SK-N-SH (cell line): ENCODE results near the gene RIC8B. TPM values are rescaled to one million over a fixed set of nuclear protein-coding genes. Genes with fewer than 3 reads are reported as not detected.

ENCODE experiments used
- CTCF ChIA-PET: fragments of 300-600, 350-600 bp; formaldehyde crosslinking; extraction: SDS; loops from one replicate; lab custom pipeline; 2021; lab: Yijun Ruan, JAX
- POLR2A ChIA-PET: fragments of 350-600 bp; sonication (Branson Sonifier 250); formaldehyde crosslinking; extraction: SDS; loops from one replicate; lab custom pipeline; 2020; ENCODE audit warnings: antibody characterized with exemption, inconsistent platforms; lab: Yijun Ruan, JAX
- DNase-seq: peaks from one replicate; pipeline ENCODE4 v3.0.0; 2012
- H2AFZ ChIP-seq: fragments of 200-600 bp; sonication (generic); 2 replicates; pipeline ENCODE4 v1.8.1; 2016; ENCODE audit warnings: antibody characterized with exemption, mild to moderate bottlenecking, low read depth
- H3F3A ChIP-seq: fragments of 200-600 bp; sonication (generic); replicated peaks from 2 replicates; pipeline ENCODE3; 2016; ENCODE audit warnings: antibody characterized with exemption, mild to moderate bottlenecking; ENCODE audit not compliant: insufficient read depth
- H3K27ac ChIP-seq, 2 experiments: fragments of 200-500 bp in 1 of 2; fragments of 200-600 bp in 1 of 2; sonication (Bioruptor generic) in 1 of 2; sonication (generic), shearing (Covaris generic) in 1 of 2; 2 replicates each; pipeline versions ENCODE4 v1.5.1 to v1.6.1; 2014 to 2016; ENCODE audit warnings: low read depth in 2 of 2, inconsistent platforms in 1 of 2, low read length in 1 of 2, mild to moderate bottlenecking in 1 of 2, mixed read lengths in 1 of 2
- H3K27me3 ChIP-seq: fragments of 200-600 bp; sonication (generic), shearing (Covaris generic); 2 replicates; pipeline ENCODE4 v1.6.1; 2016; ENCODE audit warnings: mixed run types; ENCODE audit not compliant: insufficient read depth
- H3K36me3 ChIP-seq, 2 experiments: fragments of 200-500 bp in 1 of 2; fragments of 200-600 bp in 1 of 2; sonication (Bioruptor generic) in 1 of 2; sonication (generic) in 1 of 2; replicated peaks in 1 of 2; 2 replicates each; pipeline versions ENCODE3 to v1.5.1; 2014 to 2016; ENCODE audit warnings: low read length in 1 of 2, mild to moderate bottlenecking in 1 of 2; ENCODE audit not compliant: insufficient read depth in 2 of 2, control insufficient read depth in 1 of 2
- H3K4me1 ChIP-seq, 2 experiments: fragments of 200-500 bp in 1 of 2; fragments of 200-600 bp in 1 of 2; sonication (Bioruptor generic) in 1 of 2; sonication (generic), shearing (Covaris generic) in 1 of 2; 2 replicates each; pipeline versions ENCODE4 v1.5.1 to v1.6.1; 2014 to 2016; ENCODE audit warnings: low read depth in 1 of 2, low read length in 1 of 2, mixed run types in 1 of 2; ENCODE audit not compliant: insufficient read depth in 2 of 2, control insufficient read depth in 1 of 2
- H3K4me2 ChIP-seq: fragments of 200-600 bp; sonication (generic), shearing (Covaris generic); 2 replicates; pipeline ENCODE4 v1.6.1; 2017; ENCODE audit warnings: mixed run types
- H3K4me3 ChIP-seq, 2 experiments: fragments of 200-500 bp in 1 of 2; fragments of 200-600 bp in 1 of 2; sonication (Bioruptor generic) in 1 of 2; sonication (generic), shearing (Covaris generic) in 1 of 2; 2 replicates each; pipeline versions ENCODE4 v1.5.1 to v1.8.1; 2014 to 2016; ENCODE audit warnings: low read depth in 2 of 2, inconsistent platforms in 1 of 2, low read length in 1 of 2, mild to moderate bottlenecking in 1 of 2, mixed read lengths in 1 of 2, moderate library complexity in 1 of 2
- H3K79me2 ChIP-seq: fragments of 200-600 bp; sonication (generic); 2 replicates; pipeline ENCODE4 v1.8.1; 2017; ENCODE audit warnings: mild to moderate bottlenecking; ENCODE audit not compliant: insufficient read depth
- H3K9ac ChIP-seq: fragments of 200-600 bp; sonication (generic); 2 replicates; pipeline ENCODE4 v1.6.1; 2017; ENCODE audit warnings: mixed run types
- H3K9me2 ChIP-seq: fragments of 200-600 bp; sonication (generic); 2 replicates; pipeline ENCODE4 v1.6.1; 2017; ENCODE audit warnings: mixed run types
- H3K9me3 ChIP-seq: fragments of 200-600 bp; sonication (generic); 2 replicates; pipeline ENCODE4 v1.6.1; 2017; ENCODE audit warnings: mixed run types, mild to moderate bottlenecking, moderate library complexity
- H4K20me1 ChIP-seq: fragments of 200-600 bp; sonication (generic); 2 replicates; pipeline ENCODE4 v1.6.1; 2017; ENCODE audit warnings: mild to moderate bottlenecking, mixed run types; ENCODE audit not compliant: insufficient read depth
- ELF1 ChIP-seq: IDR thresholded peaks from 2 replicates; pipeline ENCODE4 v1.4.0; 2012
- FOSL2 ChIP-seq: IDR thresholded peaks from 2 replicates; pipeline ENCODE4 v1.4.0; 2012; ENCODE audit warnings: low read depth, mild to moderate bottlenecking, moderate library complexity, borderline replicate concordance
- FOXJ3 ChIP-seq: sonication (generic); formaldehyde crosslinking; IDR thresholded peaks from 2 replicates; pipeline ENCODE4 v1.5.1; 2020; ENCODE audit warnings: mild to moderate bottlenecking, missing genetic modification reagents
- GATA2 ChIP-seq: sonication (generic); formaldehyde crosslinking; IDR thresholded peaks from 2 replicates; pipeline ENCODE4 v1.5.0; 2020; ENCODE audit warnings: mild to moderate bottlenecking, missing genetic modification reagents
- JUND ChIP-seq: IDR thresholded peaks from 2 replicates; pipeline ENCODE4 v1.4.0; 2012
- NFIC ChIP-seq: IDR thresholded peaks from 2 replicates; pipeline ENCODE4 v1.4.0; 2012; ENCODE audit warnings: borderline replicate concordance
- POLR2AphosphoS5 ChIP-seq: IDR thresholded peaks from 2 replicates; pipeline ENCODE4 v1.6.1; 2012; ENCODE audit warnings: low read depth, low read length
- RAD21 ChIP-seq: IDR thresholded peaks from 2 replicates; pipeline ENCODE4 v1.6.1; 2012; ENCODE audit warnings: mild to moderate bottlenecking, low read length
- RCOR1 ChIP-seq: fragments of 150-350 bp; IDR thresholded peaks from 2 replicates; pipeline ENCODE4 v1.6.1; 2017; ENCODE audit warnings: antibody characterized with exemption, low read length
- RFX5 ChIP-seq: IDR thresholded peaks from 2 replicates; pipeline ENCODE4 v1.6.1; 2012; ENCODE audit warnings: mild to moderate bottlenecking, improper control_type of control experiment, low read length
- RXRA ChIP-seq: IDR thresholded peaks from 2 replicates; pipeline ENCODE4 v1.4.0; 2012; ENCODE audit warnings: low read depth, mild to moderate bottlenecking, borderline replicate concordance
- SMC3 ChIP-seq: IDR thresholded peaks from 2 replicates; pipeline ENCODE4 v1.6.1; 2012; ENCODE audit warnings: low read depth, low read length, improper control_type of control experiment
- TAF1 ChIP-seq: IDR thresholded peaks from 2 replicates; pipeline ENCODE4 v1.6.1; 2012; ENCODE audit warnings: low read depth, mild to moderate bottlenecking, low read length, moderate library complexity, borderline replicate concordance
- TCF12 ChIP-seq: IDR thresholded peaks from 2 replicates; pipeline ENCODE4 v1.4.0; 2012
- YY1 ChIP-seq: IDR thresholded peaks from 2 replicates; pipeline ENCODE4 v1.4.0; 2012; ENCODE audit warnings: low read depth, mild to moderate bottlenecking
- WGBS: methylation state at CpG from one replicate; pipeline ENCODE4 v1.1.6; 2017; ENCODE audit warnings: low lambda C conversion rate; 5-methylcytosine and 5-hydroxymethylcytosine counted together
- polyA plus RNA-seq, 3 experiments: library from polyadenylated mRNA; depleted of rRNA; stranded (reverse); fragments of >200 nt; gene quantifications; 2 replicates each; pipeline ENCODE4 v1.2.3, GENCODE V29; 2012
- TF ChIP-seq, protein P1 (sequence below): IDR thresholded peaks from 2 replicates; pipeline ENCODE4; 2012
- TF ChIP-seq, protein P2 (sequence below): IDR thresholded peaks from 2 replicates; pipeline ENCODE4 v1.4.0; 2012; ENCODE audit warnings: low read depth
- TF ChIP-seq, protein P3 (sequence below): IDR thresholded peaks from 2 replicates; pipeline ENCODE4 v1.6.1; 2012; ENCODE audit warnings: mild to moderate bottlenecking, low read depth, low read length, moderate library complexity
- TF ChIP-seq, protein P4 (sequence below): fragments of 150-350 bp; IDR thresholded peaks from 2 replicates; pipeline ENCODE4 v1.6.1; 2017; ENCODE audit warnings: antibody characterized with exemption, low read length, low read depth, borderline replicate concordance

RIC8B gene
- polyA plus RNA-seq, 1 of the 3 experiments (the other 2 are of a cell fraction) = 6.2 TPM

DNA sequence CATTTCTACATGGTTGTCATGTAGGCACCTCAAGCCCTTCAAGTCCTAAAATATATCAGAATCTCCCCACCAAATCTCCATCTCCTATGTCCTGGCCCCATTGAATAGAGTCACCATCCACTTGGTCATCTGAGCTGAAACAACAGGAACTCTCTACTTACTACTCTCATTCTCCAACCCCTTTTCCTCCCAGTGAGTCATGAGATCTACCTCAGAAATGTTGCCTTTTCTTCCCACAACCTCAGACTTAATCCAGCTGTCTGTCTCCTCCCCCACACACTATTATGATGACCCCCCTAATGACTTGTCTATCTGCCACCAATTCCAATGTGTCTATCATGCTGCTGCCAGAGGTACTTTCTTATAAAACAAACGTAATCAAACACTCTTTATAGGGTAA is 108.9 kb downstream of the RIC8B start (continued):
- TF ChIP-seq RXRA = no peak

DNA sequence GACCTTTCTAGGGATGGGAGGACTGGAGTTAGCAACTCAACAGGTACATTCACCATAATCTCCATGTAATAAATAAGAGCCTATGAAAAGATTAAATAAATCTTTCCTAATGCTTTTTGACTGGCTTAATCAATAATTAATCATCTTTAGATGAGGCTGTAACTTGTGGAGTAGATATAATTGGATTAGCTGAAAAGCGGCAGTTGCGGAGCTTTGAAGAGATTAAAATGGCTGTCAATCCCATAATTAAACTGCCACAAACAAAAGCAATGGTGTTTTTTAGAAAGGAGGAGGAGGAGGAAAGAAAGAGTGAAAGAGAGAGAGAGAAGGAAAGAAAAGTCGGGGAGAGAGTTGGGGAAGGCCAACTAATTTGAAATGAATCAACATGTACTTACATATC is 110.5 kb downstream of the RIC8B start:
- H3K79me2 ChIP-seq = no peaks in the 10 kb centered on the region
- no peak overlapping the region for H3K4me3 ChIP-seq
- DNase-seq = no peak
- no peak overlapping the region for H3K4me2 ChIP-seq
- CTCF ChIA-PET = interaction anchor here (1.0 to 2.1 kb wide), 2 partner anchors 9 to 13 kb away, joined by 3 to 4 read pairs; no protein-coding TSS in a partner anchor
- no peaks in the 10 kb centered on the region for H3K27me3 ChIP-seq
- H2AFZ ChIP-seq = no peak overlapping the region
- peaks cover 7% of the 10 kb centered on the region for H3F3A ChIP-seq
- H3K27ac ChIP-seq = no peak overlapping the region
- WGBS = 100% methylated on average over 3 of the region's 3 CpGs
- H4K20me1 ChIP-seq = no peaks in the 10 kb centered on the region
- H3K9ac ChIP-seq = no peak overlapping the region
- no peaks in the 10 kb centered on the region for H3K9me3 ChIP-seq
- H3K9me2 ChIP-seq = no peaks in the 10 kb centered on the region
- H3K4me1 ChIP-seq = no peaks in the 10 kb centered on the region
- TF ChIP-seq SMC3 = no peak
- no peak for TF ChIP-seq RFX5
- TF ChIP-seq POLR2AphosphoS5 = no peak
- TF ChIP-seq ELF1 = no peak
- TF ChIP-seq, protein P1, sequence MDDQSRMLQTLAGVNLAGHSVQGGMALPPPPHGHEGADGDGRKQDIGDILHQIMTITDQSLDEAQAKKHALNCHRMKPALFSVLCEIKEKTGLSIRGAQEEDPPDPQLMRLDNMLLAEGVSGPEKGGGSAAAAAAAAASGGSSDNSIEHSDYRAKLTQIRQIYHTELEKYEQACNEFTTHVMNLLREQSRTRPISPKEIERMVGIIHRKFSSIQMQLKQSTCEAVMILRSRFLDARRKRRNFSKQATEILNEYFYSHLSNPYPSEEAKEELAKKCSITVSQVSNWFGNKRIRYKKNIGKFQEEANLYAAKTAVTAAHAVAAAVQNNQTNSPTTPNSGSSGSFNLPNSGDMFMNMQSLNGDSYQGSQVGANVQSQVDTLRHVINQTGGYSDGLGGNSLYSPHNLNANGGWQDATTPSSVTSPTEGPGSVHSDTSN = no peak
- no peak for TF ChIP-seq GATA2 (CRISPR knock-in tag)
- TF ChIP-seq YY1 = no peak
- no peak for TF ChIP-seq RCOR1
- TF ChIP-seq, protein P2, sequence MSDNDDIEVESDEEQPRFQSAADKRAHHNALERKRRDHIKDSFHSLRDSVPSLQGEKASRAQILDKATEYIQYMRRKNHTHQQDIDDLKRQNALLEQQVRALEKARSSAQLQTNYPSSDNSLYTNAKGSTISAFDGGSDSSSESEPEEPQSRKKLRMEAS = no peak
- TF ChIP-seq FOSL2 = no peak
- no peak for TF ChIP-seq NFIC
- TF ChIP-seq, protein P3, sequence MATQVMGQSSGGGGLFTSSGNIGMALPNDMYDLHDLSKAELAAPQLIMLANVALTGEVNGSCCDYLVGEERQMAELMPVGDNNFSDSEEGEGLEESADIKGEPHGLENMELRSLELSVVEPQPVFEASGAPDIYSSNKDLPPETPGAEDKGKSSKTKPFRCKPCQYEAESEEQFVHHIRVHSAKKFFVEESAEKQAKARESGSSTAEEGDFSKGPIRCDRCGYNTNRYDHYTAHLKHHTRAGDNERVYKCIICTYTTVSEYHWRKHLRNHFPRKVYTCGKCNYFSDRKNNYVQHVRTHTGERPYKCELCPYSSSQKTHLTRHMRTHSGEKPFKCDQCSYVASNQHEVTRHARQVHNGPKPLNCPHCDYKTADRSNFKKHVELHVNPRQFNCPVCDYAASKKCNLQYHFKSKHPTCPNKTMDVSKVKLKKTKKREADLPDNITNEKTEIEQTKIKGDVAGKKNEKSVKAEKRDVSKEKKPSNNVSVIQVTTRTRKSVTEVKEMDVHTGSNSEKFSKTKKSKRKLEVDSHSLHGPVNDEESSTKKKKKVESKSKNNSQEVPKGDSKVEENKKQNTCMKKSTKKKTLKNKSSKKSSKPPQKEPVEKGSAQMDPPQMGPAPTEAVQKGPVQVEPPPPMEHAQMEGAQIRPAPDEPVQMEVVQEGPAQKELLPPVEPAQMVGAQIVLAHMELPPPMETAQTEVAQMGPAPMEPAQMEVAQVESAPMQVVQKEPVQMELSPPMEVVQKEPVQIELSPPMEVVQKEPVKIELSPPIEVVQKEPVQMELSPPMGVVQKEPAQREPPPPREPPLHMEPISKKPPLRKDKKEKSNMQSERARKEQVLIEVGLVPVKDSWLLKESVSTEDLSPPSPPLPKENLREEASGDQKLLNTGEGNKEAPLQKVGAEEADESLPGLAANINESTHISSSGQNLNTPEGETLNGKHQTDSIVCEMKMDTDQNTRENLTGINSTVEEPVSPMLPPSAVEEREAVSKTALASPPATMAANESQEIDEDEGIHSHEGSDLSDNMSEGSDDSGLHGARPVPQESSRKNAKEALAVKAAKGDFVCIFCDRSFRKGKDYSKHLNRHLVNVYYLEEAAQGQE = no peak
- no peak for TF ChIP-seq TAF1
- TF ChIP-seq TCF12 = no peak
- TF ChIP-seq RAD21 = no peak
- TF ChIP-seq FOXJ3 (CRISPR knock-in tag) = no peak
- TF ChIP-seq, protein P4, sequence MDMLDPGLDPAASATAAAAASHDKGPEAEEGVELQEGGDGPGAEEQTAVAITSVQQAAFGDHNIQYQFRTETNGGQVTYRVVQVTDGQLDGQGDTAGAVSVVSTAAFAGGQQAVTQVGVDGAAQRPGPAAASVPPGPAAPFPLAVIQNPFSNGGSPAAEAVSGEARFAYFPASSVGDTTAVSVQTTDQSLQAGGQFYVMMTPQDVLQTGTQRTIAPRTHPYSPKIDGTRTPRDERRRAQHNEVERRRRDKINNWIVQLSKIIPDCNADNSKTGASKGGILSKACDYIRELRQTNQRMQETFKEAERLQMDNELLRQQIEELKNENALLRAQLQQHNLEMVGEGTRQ = no peak
- no peak for TF ChIP-seq JUND
- POLR2A ChIA-PET = interaction anchor here (0.6 kb wide), 1 partner anchor 179 kb away, joined by 3 read pairs; no protein-coding TSS in a partner anchor
- peaks cover 46 to 84% of the 10 kb centered on the region in 2 experiments for H3K36me3 ChIP-seq
